Mesendoderm (in vitro differentiated cells): ENCODE measurements around the gene ARHGEF17. TPM values are rescaled to one million over a fixed set of nuclear protein-coding genes. Genes with fewer than 3 reads are reported as not detected.

Source experiments
- DNase-seq: peaks from one replicate; pipeline ENCODE4 v3.0.0; 2013
- H2AK5ac ChIP-seq: 2 replicates; pipeline ENCODE4 v1.6.1; 2013; ENCODE audit warnings: low read length, inconsistent platforms
- H2BK120ac ChIP-seq: 2 replicates; pipeline ENCODE4 v1.6.1; 2013; ENCODE audit warnings: low read depth, mild to moderate bottlenecking, low read length, moderate library complexity, mixed read lengths
- H2BK15ac ChIP-seq: replicated peaks from 2 replicates; pipeline ENCODE4 v1.6.1; 2013; ENCODE audit warnings: low read depth, mild to moderate bottlenecking, moderate library complexity
- H2BK5ac ChIP-seq: 2 replicates; pipeline ENCODE4 v1.6.1; 2013; ENCODE audit warnings: low read length, inconsistent platforms
- H3K18ac ChIP-seq: 2 replicates; pipeline ENCODE4 v1.6.1; 2013; ENCODE audit warnings: mild to moderate bottlenecking, low read length, mixed read lengths
- H3K23ac ChIP-seq: one replicate; pipeline ENCODE4 v1.6.1; 2013; ENCODE audit warnings: low read length
- H3K27ac ChIP-seq: 2 replicates; pipeline ENCODE4 v1.5.1; 2013; ENCODE audit warnings: low read depth, mild to moderate bottlenecking, inconsistent platforms, low read length, moderate library complexity
- H3K27me3 ChIP-seq: 2 replicates; pipeline ENCODE4 v1.6.1; 2013; ENCODE audit warnings: low read length, control low read depth, mild to moderate bottlenecking, inconsistent platforms; ENCODE audit not compliant: insufficient read depth, poor library complexity
- H3K36me3 ChIP-seq: 2 replicates; pipeline ENCODE4 v1.6.1; 2013; ENCODE audit warnings: low read length, inconsistent platforms; ENCODE audit not compliant: control insufficient read depth, insufficient read depth
- H3K4ac ChIP-seq: one replicate; pipeline ENCODE4 v1.6.1; 2013; ENCODE audit warnings: low read depth, mild to moderate bottlenecking, low read length, moderate library complexity
- H3K4me1 ChIP-seq: 2 replicates; pipeline ENCODE4 v1.6.1; 2013; ENCODE audit warnings: low read depth, low read length, inconsistent platforms; ENCODE audit not compliant: control insufficient read depth
- H3K4me2 ChIP-seq: 2 replicates; pipeline ENCODE4 v1.6.1; 2013; ENCODE audit warnings: low read length
- H3K4me3 ChIP-seq: 2 replicates; pipeline ENCODE4 v1.5.1; 2013; ENCODE audit warnings: mild to moderate bottlenecking, low read length
- H3K56ac ChIP-seq: one replicate; pipeline ENCODE4 v1.6.1; 2013; ENCODE audit warnings: low read length
- H3K79me1 ChIP-seq: 2 replicates; pipeline ENCODE4 v1.6.1; 2013; ENCODE audit warnings: low read length, inconsistent platforms
- H3K79me2 ChIP-seq: 2 replicates; pipeline ENCODE4 v1.6.1; 2013; ENCODE audit warnings: mild to moderate bottlenecking, low read length; ENCODE audit not compliant: control insufficient read depth, insufficient read depth
- H3K9ac ChIP-seq: 2 replicates; pipeline ENCODE4 v1.6.1; 2013; ENCODE audit warnings: low read length, inconsistent platforms
- H4K5ac ChIP-seq: one replicate; pipeline ENCODE4 v1.6.1; 2013; ENCODE audit warnings: low read length
- H4K8ac ChIP-seq: one replicate; pipeline ENCODE4 v1.6.1; 2013; ENCODE audit warnings: low read depth, mild to moderate bottlenecking, control low read depth, low read length, moderate library complexity
- WGBS: extraction: QIAGEN DNeasy Blood & Tissue Kit; methylation state at CpG from one replicate; pipeline ENCODE4 v1.1.7; 2013; ENCODE audit warnings: low lambda C conversion rate, missing lambda C conversion rate; ENCODE audit not compliant: insufficient coverage; ENCODE audit errors: extremely low coverage; 5-methylcytosine and 5-hydroxymethylcytosine counted together
- polyA plus RNA-seq, 2 experiments: library from polyadenylated mRNA; stranded (reverse); fragments of 200-250 nt; gene quantifications; one replicate each; pipeline ENCODE4 v1.2.3, GENCODE V29; 2013

The ARHGEF17 gene
- polyA plus RNA-seq (2013, experiment 1 of 2): 5.9 TPM
- polyA plus RNA-seq (2013, experiment 2 of 2): 5.8 TPM

- Histone ChIP-seq H4K8ac (no peak within 1 kb of the TSS), H3K4me3 (peak within 1 kb of the TSS; percentile 78), H3K9ac (peak within 1 kb of the TSS; percentile 92), H2AK5ac (no peak within 1 kb of the TSS), H2BK15ac (no peak within 1 kb of the TSS), H3K4ac (peak within 1 kb of the TSS; percentile 89), H3K27ac (peak within 1 kb of the TSS; percentile 85), H3K79me2 (peaks cover 3% of the 10 kb centered on the region), H2BK120ac (no peak within 1 kb of the TSS), H3K79me1 (peaks cover 10% of the 10 kb centered on the region), H4K5ac (no peak within 1 kb of the TSS), H3K4me1 (peaks cover 5% of the 10 kb centered on the region), H3K4me2 (peak within 1 kb of the TSS; percentile 94), H3K56ac (peak within 1 kb of the TSS; percentile 92), H3K36me3 (no peaks in the 10 kb centered on the region), H3K23ac (peak within 1 kb of the TSS; percentile 80), H3K27me3 (no peaks in the 10 kb centered on the region), H2BK5ac (peak within 1 kb of the TSS; percentile 31), H3K18ac (peak within 1 kb of the TSS; percentile 92)
- no CpG with 5 or more reads among the region's 105 CpGs for WGBS
- DNase-seq: peak; percentile 91
Measured at GRCh38 chr11:73308003-73308960, at the start of gene ARHGEF17. ARHGEF17 (plus strand) TSS chr11:73308276; CDS start chr11:73308639, 363 bp downstream.

- H4K8ac ChIP-seq: no peak overlapping the region
- H3K4ac ChIP-seq: no peak overlapping the region
- no peak overlapping the region for H3K9ac ChIP-seq
- H3K23ac ChIP-seq: no peak overlapping the region
- H3K4me1 ChIP-seq: no peaks in the 10 kb centered on the region
- no peak overlapping the region for H2BK120ac ChIP-seq
- H3K18ac ChIP-seq: no peak overlapping the region
- no peak overlapping the region for H2BK5ac ChIP-seq
- H3K36me3 ChIP-seq: no peaks in the 10 kb centered on the region
- no peak overlapping the region for H2AK5ac ChIP-seq
- no peaks in the 10 kb centered on the region for H3K27me3 ChIP-seq
- no peak overlapping the region for H3K4me3 ChIP-seq
- H3K79me2 ChIP-seq: no peaks in the 10 kb centered on the region
- no peak overlapping the region for H2BK15ac ChIP-seq
- H3K4me2 ChIP-seq: no peak overlapping the region
- H3K27ac ChIP-seq: no peak overlapping the region
- no peak overlapping the region for H3K56ac ChIP-seq
- no peaks in the 10 kb centered on the region for H3K79me1 ChIP-seq
- DNase-seq: no peak
- no peak overlapping the region for H4K5ac ChIP-seq
- WGBS: no CpG with 5 or more reads among the region's 3 CpGs
Measured at GRCh38 chr11:73259406-73260126, 48.5 kb upstream of the ARHGEF17 start.

- Histone ChIP-seq H2BK15ac (no peak overlapping the region), H3K4me2 (no peak overlapping the region), H4K8ac (no peak overlapping the region), H3K9ac (no peak overlapping the region), H3K79me2 (no peaks in the 10 kb centered on the region), H3K36me3 (no peaks in the 10 kb centered on the region), H3K23ac (no peak overlapping the region), H2BK120ac (no peak overlapping the region), H3K27me3 (peaks cover 2% of the 10 kb centered on the region), H3K27ac (no peak overlapping the region), H3K4me3 (no peak overlapping the region), H3K18ac (no peak overlapping the region), H4K5ac (no peak overlapping the region), H3K56ac (no peak overlapping the region), H3K79me1 (no peaks in the 10 kb centered on the region), H3K4ac (no peak overlapping the region), H3K4me1 (no peaks in the 10 kb centered on the region), H2AK5ac (no peak overlapping the region), H2BK5ac (no peak overlapping the region)
- DNase-seq: no peak
Measured at GRCh38 chr11:73260127-73260457, 48.0 kb upstream of the ARHGEF17 start.

DNA sequence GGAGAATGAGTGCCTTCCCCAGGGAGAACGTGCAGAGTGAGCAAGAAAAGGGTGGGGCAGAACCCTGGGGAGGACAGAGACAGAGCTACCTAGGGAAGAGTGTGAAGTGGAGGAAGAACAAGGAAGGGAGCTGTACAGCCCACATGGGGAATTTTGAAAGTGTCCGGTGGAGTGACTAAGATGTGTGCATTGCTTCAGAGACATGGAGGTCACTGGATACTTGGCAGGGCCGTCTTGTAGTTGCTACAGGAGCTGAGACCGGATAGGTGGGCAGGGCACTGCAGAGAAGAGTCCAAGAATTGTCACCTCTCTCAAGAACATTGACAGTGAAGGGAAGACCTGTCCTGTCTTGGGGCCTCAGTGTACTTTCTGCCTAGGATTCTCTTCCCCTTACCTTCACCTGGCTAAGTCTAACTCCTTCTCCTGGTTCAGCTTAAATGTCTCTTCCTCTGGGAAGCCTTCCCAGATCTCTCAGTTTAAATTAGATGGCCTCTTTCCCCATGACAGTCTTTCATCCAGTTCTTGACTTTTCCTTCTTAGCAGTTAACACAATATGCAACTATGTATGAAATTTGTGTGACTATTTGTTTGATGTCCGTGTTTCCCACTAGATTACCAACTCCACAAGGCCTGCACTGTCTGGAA is 45.1 kb upstream of the ARHGEF17 start:
- no peak overlapping the region for H2BK120ac ChIP-seq
- H3K4me3 ChIP-seq: no peak overlapping the region
- DNase-seq: no peak
- no peak overlapping the region for H3K27ac ChIP-seq
- no peak overlapping the region for H4K8ac ChIP-seq
- no peak overlapping the region for H3K18ac ChIP-seq
- H3K4me1 ChIP-seq: no peaks in the 10 kb centered on the region
- H3K27me3 ChIP-seq: peaks cover 2% of the 10 kb centered on the region
- H4K5ac ChIP-seq: no peak overlapping the region
- H3K36me3 ChIP-seq: no peaks in the 10 kb centered on the region
- no peak overlapping the region for H2AK5ac ChIP-seq
- H3K9ac ChIP-seq: no peak overlapping the region
- H3K79me2 ChIP-seq: no peaks in the 10 kb centered on the region
- no peak overlapping the region for H3K4ac ChIP-seq
- no peak overlapping the region for H3K56ac ChIP-seq
- H3K23ac ChIP-seq: no peak overlapping the region
- no peaks in the 10 kb centered on the region for H3K79me1 ChIP-seq
- H2BK5ac ChIP-seq: no peak overlapping the region
- H3K4me2 ChIP-seq: no peak overlapping the region
- no peak overlapping the region for H2BK15ac ChIP-seq
- WGBS: no CpG with 5 or more reads among the region's 5 CpGs

- H2AK5ac ChIP-seq: no peak overlapping the region
- H3K79me2 ChIP-seq: no peaks in the 10 kb centered on the region
- WGBS: no CpG with 5 or more reads among the region's 2 CpGs
- H4K8ac ChIP-seq: no peak overlapping the region
- no peak overlapping the region for H2BK120ac ChIP-seq
- H3K79me1 ChIP-seq: no peaks in the 10 kb centered on the region
- H4K5ac ChIP-seq: no peak overlapping the region
- H3K4me2 ChIP-seq: no peak overlapping the region
- no peak overlapping the region for H3K56ac ChIP-seq
- H3K36me3 ChIP-seq: no peaks in the 10 kb centered on the region
- H3K4ac ChIP-seq: no peak overlapping the region
- H3K18ac ChIP-seq: no peak overlapping the region
- DNase-seq: no peak
- no peak overlapping the region for H3K23ac ChIP-seq
- H3K27me3 ChIP-seq: peaks cover 2% of the 10 kb centered on the region
- no peak overlapping the region for H3K4me3 ChIP-seq
- no peak overlapping the region for H2BK15ac ChIP-seq
- H2BK5ac ChIP-seq: no peak overlapping the region
- no peak overlapping the region for H3K27ac ChIP-seq
- H3K9ac ChIP-seq: no peak overlapping the region
- no peaks in the 10 kb centered on the region for H3K4me1 ChIP-seq
Measured at GRCh38 chr11:73263640-73264039, 44.4 kb upstream of the ARHGEF17 start.
